ENCODE data around the gene TMEM98. TPM values are rescaled to one million over a fixed set of nuclear protein-coding genes. Genes with fewer than 3 reads are reported as not detected.

Gene TMEM98
- total RNA-seq, 4 donors from 2014 or later, result 1.7 to 8.0 (median 6.7) TPM

GRCh38 chr17:32912218-32912897, 15.6 kb upstream of the TMEM98 start:
- intact Hi-C loops (cut with DNase I; ENCODE audit: low total_unique reads), result loop anchor here (10.0 kb wide), 1 partner anchor 128 kb away; no protein-coding TSS in a partner anchor
- no peaks in the 10 kb centered on the region for H3K9me3 ChIP-seq
- no peaks in the 10 kb centered on the region for H3K36me3 ChIP-seq
- ATAC-seq (peak in 1 of 2 donors; percentile 27), DNase-seq (no peak)
- no peaks in the 10 kb centered on the region for H3K4me1 ChIP-seq
- H3K4me3 ChIP-seq, result no peak overlapping the region
- TF ChIP-seq POLR2A (IDR thresholded peaks at IDR 0.05), result no peak
- no peak for TF ChIP-seq CTCF (IDR thresholded peaks at IDR 0.05 in 4 of 5, conservative IDR thresholded peaks at IDR 0.05 in 1 of 5)
- no peaks in the 10 kb centered on the region for H3K27me3 ChIP-seq
- in situ Hi-C loops (cut with MboI; ENCODE audit: low sequenced_read_pairs in 4 of 4), result loop anchor here in 1 of 4 donors (10.0 kb wide), 1 partner anchor 128 kb away; no protein-coding TSS in a partner anchor
- no peak overlapping the region for H3K27ac ChIP-seq

DNA sequence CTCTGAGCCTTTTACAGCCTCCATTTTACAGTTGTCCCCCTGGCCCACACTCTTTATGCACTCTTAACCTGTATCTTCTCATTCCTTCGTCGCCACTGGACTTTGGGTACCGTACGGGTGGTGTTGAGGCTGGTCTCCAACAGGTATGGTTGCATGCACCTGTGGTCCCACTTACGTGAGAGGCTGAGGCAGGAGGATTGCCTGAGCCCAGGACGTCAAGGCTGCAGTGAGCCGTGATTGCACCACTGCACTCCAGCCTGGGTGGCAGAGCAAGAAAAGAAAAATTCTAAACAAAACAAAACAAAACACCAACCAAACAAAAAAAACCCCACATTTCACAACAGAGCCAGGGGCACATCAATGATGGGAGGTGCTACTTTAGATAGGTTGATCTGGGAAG, 14.4 kb upstream of the TMEM98 start:
- Histone ChIP-seq H3K4me3 (no peak overlapping the region), H3K9me3 (no peaks in the 10 kb centered on the region), H3K27ac (no peak overlapping the region), H3K36me3 (no peaks in the 10 kb centered on the region), H3K4me1 (no peaks in the 10 kb centered on the region), H3K27me3 (no peaks in the 10 kb centered on the region)
- intact Hi-C loops (cut with DNase I; ENCODE audit: low total_unique reads), result loop anchor here (10.0 kb wide), 1 partner anchor 129 kb away; no protein-coding TSS in a partner anchor
- in situ Hi-C loops (cut with MboI; ENCODE audit: low sequenced_read_pairs in 4 of 4), result loop anchor here in 1 of 4 donors (10.0 kb wide), 1 partner anchor 129 kb away; no protein-coding TSS in a partner anchor
- TF ChIP-seq POLR2A (IDR thresholded peaks at IDR 0.05) (no peak), CTCF (IDR thresholded peaks at IDR 0.05 in 4 of 5, conservative IDR thresholded peaks at IDR 0.05 in 1 of 5) (no peak)
- no peak for ATAC-seq
- no peak for DNase-seq

- Histone ChIP-seq H3K4me1 (no peaks in the 10 kb centered on the region), H3K9me3 (no peaks in the 10 kb centered on the region), H3K4me3 (no peak overlapping the region), H3K27me3 (no peaks in the 10 kb centered on the region), H3K36me3 (no peaks in the 10 kb centered on the region), H3K27ac (no peak overlapping the region)
- intact Hi-C loops (cut with DNase I; ENCODE audit: low total_unique reads), result loop anchor here (10.0 kb wide), 1 partner anchor 129 kb away; no protein-coding TSS in a partner anchor
- in situ Hi-C loops (cut with MboI; ENCODE audit: low sequenced_read_pairs in 4 of 4), result loop anchor here in 1 of 4 donors (10.0 kb wide), 1 partner anchor 129 kb away; no protein-coding TSS in a partner anchor
- DNase-seq (no peak), ATAC-seq (no peak)
- no peak for TF ChIP-seq CTCF (IDR thresholded peaks at IDR 0.05 in 4 of 5, conservative IDR thresholded peaks at IDR 0.05 in 1 of 5)
- no peak for TF ChIP-seq POLR2A (IDR thresholded peaks at IDR 0.05)
These were observed 13.8 kb upstream of the TMEM98 start for GRCh38 chr17:32914181-32914580.

DNA sequence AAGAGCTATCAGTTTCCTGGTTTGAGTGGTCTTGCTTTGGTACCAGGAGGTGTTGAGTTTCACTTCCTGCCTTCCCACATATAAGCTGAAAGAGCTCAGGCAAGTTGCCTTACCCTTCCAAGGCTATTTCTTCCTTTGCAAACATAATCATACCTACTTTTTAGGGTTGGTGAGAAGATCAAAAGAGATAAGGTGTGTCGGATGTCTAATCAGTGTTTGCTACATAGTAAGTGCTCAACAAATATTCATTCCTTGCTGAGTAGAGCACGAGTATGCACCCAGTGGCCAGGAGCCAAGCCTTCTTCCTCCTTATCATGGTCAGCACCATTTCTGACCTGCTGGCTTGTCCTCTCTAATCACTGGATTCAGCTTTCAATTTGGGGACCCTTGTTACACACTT, 12.7 kb upstream of the TMEM98 start:
- intact Hi-C loops (cut with DNase I; ENCODE audit: low total_unique reads) (loop anchor here (10.0 kb wide), 1 partner anchor 130 kb away; no protein-coding TSS in a partner anchor), in situ Hi-C loops (cut with MboI; ENCODE audit: low sequenced_read_pairs in 4 of 4) (loop anchor here in 1 of 4 donors (10.0 kb wide), 1 partner anchor 130 kb away; no protein-coding TSS in a partner anchor)
- ATAC-seq, result no peak

More for the DNA sequence above, 12.7 kb upstream of the TMEM98 start:
- Histone ChIP-seq H3K27me3 (no peaks in the 10 kb centered on the region), H3K36me3 (no peaks in the 10 kb centered on the region), H3K4me3 (no peak overlapping the region), H3K27ac (no peak overlapping the region), H3K9me3 (no peaks in the 10 kb centered on the region), H3K4me1 (no peaks in the 10 kb centered on the region)
- DNase-seq, result no peak
- TF ChIP-seq POLR2A (IDR thresholded peaks at IDR 0.05) (no peak), CTCF (IDR thresholded peaks at IDR 0.05 in 4 of 5, conservative IDR thresholded peaks at IDR 0.05 in 1 of 5) (no peak)

Measured in gastrocnemius medialis (tissue), 4 donors.